GM19397 (cell line): Measurements from ENCODE around the gene APOE.
"Not testable (repeated sequence)": the region's sequence is repeated elsewhere in the genome, so short reads cannot be mapped to it uniquely, and the experiment has no call there.

Experiments used
- ATAC-seq: cut with Tn5 transposase; IDR thresholded peaks from one replicate; pipeline ENCODE4 v1.9.1; 2021; ENCODE audit warnings: mild to moderate bottlenecking, moderate library complexity; ENCODE audit not compliant: unreplicated experiment

APOE gene

GRCh38 chr19:44905437-44906160 lies at the start of gene APOE:
TSS of gene APOE (plus strand) at chr19:44905796. CDS start at chr19:44906625, 829 bp downstream.
- no peak for ATAC-seq

- no peak for ATAC-seq
Observed at GRCh38 chr19:44856421-44857083, 49.0 kb upstream of the APOE start.

GRCh38 chr19:44857837-44858236 lies 47.8 kb upstream of the APOE start:
- no peak for ATAC-seq

GRCh38 chr19:44861576-44861975 lies 44.0 kb upstream of the APOE start:
- not testable (repeated sequence) for ATAC-seq

GRCh38 chr19:44863990-44864389 lies 41.6 kb upstream of the APOE start:
- ATAC-seq: no peak

GRCh38 chr19:44865196-44865767 lies 40.3 kb upstream of the APOE start:
- no peak for ATAC-seq

- ATAC-seq: no peak
Observed at GRCh38 chr19:44866664-44867063, 38.9 kb upstream of the APOE start.

GRCh38 chr19:44867578-44867977 lies 38.0 kb upstream of the APOE start:
- ATAC-seq: no peak

GRCh38 chr19:44869733-44870470 lies 35.7 kb upstream of the APOE start:
- ATAC-seq: no peak

GRCh38 chr19:44871809-44872208 lies 33.8 kb upstream of the APOE start:
- ATAC-seq: no peak

- no peak for ATAC-seq
Observed at GRCh38 chr19:44872661-44873060, 32.9 kb upstream of the APOE start.

- ATAC-seq: no peak
Observed at GRCh38 chr19:44874317-44874716, 31.3 kb upstream of the APOE start.

GRCh38 chr19:44875666-44876451 lies 29.7 kb upstream of the APOE start:
- no peak for ATAC-seq

- ATAC-seq: no peak
Observed at GRCh38 chr19:44876930-44877535, 28.6 kb upstream of the APOE start.

GRCh38 chr19:44878120-44878865 lies 27.3 kb upstream of the APOE start:
- ATAC-seq: no peak

- ATAC-seq: no peak
Observed at GRCh38 chr19:44879309-44880065, 26.1 kb upstream of the APOE start.

GRCh38 chr19:44882063-44882462 lies 23.5 kb upstream of the APOE start:
- no peak for ATAC-seq

- ATAC-seq: not testable (repeated sequence)
Observed at GRCh38 chr19:44882619-44883397, 22.8 kb upstream of the APOE start.
